Coronary artery (tissue), 2 donors: Measurements from ENCODE around the gene ALDH3B2.
A peak's percentile ranks its signal among the peaks of the same experiment; 100 is the strongest.

Experiments used
- DNase-seq: peaks from one replicate; pipeline ENCODE4 v3.0.0-alpha.2; 2017; ENCODE audit warnings: low spot score
- H3K27ac ChIP-seq, 2 donors: fragments of 200-600 bp; sonication (generic); one replicate each; pipeline ENCODE4 v1.5.1; 2016 to 2019
- H3K4me3 ChIP-seq: fragments of 200-600 bp; sonication (generic); 2 replicates; pipeline ENCODE4 v1.5.1; 2016; ENCODE audit warnings: mild to moderate bottlenecking, moderate library complexity
- TF ChIP-seq, protein P1 (sequence below): fragments of 200-600 bp; sonication (generic); IDR thresholded peaks from one replicate; pipeline ENCODE4 v1.5.1; 2019; ENCODE audit warnings: antibody characterized with exemption

Gene ALDH3B2

GRCh38 chr11:67648140-67648795 is 26.2 kb downstream of the ALDH3B2 start:
- no peak for DNase-seq
- Histone ChIP-seq H3K27ac (no peak overlapping the region), H3K4me3 (no peak overlapping the region)
- TF ChIP-seq, protein P1, sequence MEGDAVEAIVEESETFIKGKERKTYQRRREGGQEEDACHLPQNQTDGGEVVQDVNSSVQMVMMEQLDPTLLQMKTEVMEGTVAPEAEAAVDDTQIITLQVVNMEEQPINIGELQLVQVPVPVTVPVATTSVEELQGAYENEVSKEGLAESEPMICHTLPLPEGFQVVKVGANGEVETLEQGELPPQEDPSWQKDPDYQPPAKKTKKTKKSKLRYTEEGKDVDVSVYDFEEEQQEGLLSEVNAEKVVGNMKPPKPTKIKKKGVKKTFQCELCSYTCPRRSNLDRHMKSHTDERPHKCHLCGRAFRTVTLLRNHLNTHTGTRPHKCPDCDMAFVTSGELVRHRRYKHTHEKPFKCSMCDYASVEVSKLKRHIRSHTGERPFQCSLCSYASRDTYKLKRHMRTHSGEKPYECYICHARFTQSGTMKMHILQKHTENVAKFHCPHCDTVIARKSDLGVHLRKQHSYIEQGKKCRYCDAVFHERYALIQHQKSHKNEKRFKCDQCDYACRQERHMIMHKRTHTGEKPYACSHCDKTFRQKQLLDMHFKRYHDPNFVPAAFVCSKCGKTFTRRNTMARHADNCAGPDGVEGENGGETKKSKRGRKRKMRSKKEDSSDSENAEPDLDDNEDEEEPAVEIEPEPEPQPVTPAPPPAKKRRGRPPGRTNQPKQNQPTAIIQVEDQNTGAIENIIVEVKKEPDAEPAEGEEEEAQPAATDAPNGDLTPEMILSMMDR, result no peak

DNA sequence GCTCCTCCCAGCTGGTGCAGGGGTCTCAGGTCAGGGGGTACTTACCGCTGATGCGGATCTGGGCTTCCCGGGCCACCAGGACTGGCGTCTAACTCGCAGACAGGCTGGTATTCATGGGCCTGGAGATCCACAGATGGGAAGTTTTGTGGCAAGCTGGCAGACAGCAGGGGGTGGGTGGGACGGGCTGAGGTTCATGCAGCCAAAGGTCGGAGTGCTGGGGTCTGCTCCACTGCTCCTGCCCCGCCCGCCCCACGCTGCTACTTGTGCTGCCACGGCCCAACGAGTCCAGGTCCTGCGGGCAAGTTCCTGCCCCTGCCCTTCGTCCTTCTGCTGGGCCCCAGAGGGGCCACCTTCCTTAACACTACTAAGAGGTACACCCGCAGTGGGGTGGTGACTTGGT is 27.0 kb downstream of the ALDH3B2 start:
- Histone ChIP-seq H3K4me3 (no peak overlapping the region), H3K27ac (no peak overlapping the region)
- DNase-seq, result no peak
- TF ChIP-seq, protein P1, result no peak

DNA sequence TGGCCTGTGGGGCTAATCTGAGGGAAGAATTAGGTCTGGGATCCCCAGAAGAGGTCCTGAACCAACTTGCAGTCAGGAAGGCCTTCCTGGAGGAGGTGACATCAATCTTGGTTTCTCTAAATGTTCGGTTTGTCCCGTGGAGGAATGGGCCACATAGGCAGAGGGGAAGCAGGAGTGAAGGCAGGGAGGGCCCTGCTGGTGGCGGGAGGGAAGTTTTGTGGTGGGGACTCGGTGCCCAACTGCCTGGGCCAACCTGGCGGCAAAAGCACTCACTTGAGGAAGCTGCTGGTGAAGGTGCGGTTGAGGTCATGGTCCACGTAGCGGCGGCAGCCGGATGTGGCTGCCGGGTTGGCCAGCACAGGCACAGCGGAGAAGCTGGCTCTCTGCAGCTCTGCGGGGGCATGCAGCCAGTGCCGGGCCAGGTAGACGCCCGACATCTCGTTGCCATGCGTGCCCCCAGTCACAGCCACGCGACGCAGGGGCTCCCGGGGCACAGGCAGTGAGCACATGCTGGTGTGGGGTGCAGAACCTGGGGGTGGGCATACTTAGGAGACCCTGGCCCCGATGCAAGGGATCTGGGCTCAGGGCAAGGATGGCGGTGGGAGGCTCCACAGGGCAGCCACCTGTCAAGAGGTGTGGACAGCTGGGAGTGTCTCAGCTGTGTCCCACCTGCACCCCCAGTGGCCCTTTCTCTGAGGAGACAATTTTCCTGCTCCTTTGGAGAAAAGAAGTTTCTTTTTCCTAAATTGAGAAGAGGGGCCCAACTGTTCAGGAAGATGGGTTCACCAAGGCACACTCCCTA is 27.7 kb downstream of the ALDH3B2 start:
- DNase-seq, result peak; percentile 64
- TF ChIP-seq, protein P1, result no peak
- no peak overlapping the region for H3K4me3 ChIP-seq
- no peak overlapping the region for H3K27ac ChIP-seq

DNA sequence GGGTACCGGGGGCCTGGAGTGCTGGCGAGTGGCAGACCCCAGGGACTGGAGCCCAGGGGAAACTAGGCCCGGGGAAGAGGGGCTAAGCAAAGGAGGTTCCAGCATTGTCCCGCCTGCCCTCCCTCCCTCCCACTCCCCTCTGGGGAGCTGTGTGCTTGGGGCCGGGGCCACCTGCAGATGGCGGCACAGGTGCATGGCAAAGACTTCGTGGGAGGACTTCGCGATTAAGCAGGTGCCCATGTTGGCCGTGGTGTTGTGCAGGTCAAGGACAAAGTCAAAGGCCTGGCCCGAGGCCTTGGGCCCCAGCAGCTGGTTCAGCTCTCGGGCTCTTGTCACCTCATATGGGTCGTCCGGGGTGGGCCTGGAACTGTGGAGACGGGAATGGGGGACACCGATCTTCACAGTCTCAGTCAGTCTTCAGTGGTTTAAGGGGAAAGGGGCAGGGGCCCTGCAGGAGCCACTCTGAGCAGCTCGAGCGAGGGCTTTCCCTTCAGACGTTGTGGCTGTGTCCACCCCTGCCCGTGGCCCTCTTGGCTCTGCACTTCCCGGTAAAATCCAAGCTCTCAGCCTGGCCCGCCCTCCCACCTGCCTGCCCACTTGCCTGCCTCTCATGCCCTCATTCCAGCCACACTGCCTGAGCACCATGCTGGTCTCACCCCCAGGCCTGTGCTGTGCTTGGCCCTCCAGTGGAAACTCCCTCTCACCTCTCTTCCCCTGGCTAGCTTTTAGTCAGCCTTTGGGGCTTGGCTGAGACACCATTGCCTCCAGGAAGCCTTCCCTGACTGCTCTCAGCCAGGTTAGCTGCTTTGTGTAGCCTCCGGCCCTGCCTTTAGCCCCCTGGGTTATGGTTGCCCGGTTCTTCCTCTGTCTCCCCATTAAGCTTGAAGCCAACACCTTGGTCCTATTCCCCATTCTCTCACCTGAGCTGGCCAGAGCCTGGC is 28.6 kb downstream of the ALDH3B2 start:
- Histone ChIP-seq H3K4me3 (no peak overlapping the region), H3K27ac (no peak overlapping the region)
- TF ChIP-seq, protein P1, result no peak
- DNase-seq, result peak; percentile 36

DNA sequence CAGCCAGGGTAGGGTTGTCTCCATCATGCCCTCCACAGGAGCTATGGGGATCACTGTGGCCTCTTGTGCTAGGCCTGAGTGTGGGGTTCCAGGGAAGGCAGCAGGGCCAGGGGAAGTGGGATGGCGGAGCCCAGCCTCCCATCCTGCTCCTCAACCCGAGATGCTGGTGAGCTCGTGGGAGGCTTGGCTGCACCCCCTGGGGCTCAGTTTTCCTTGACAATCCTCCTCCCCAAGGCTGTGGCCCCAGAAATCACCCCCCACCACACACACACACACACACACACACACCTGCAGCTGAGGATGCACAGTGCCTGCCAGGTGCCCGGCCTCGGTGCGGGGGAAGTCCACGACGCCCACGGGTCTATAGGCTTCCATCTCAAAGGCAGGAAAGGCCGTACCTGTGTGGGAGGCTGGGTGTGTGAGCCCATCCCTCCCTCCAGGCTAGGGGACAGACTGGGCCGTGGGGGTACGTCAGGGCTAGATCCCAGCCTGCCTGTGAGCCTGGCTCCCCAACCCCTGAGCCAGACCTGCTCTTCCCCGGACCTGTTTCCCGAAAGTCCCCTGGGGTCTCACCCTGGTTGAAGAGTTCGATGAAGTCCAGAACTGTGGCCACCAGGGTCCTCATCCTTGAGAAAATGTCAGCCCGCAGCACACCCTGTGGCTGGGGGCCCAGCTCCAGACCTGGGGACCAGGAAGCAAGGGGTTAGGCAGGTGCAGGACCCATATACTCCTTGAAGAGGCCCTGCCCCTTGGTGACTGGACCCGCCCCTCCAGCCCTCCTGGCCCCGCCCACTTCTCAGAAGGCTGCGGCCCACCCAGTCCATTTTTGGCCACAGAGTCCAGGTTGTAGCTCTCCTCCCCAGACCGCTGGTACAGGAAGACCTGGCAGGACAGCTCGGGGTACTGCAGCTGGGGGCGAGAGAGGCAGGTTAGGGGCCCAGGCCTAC is 29.7 kb downstream of the ALDH3B2 start:
- H3K27ac ChIP-seq, result no peak overlapping the region
- TF ChIP-seq, protein P1, result no peak
- H3K4me3 ChIP-seq, result no peak overlapping the region
- no peak for DNase-seq

DNA sequence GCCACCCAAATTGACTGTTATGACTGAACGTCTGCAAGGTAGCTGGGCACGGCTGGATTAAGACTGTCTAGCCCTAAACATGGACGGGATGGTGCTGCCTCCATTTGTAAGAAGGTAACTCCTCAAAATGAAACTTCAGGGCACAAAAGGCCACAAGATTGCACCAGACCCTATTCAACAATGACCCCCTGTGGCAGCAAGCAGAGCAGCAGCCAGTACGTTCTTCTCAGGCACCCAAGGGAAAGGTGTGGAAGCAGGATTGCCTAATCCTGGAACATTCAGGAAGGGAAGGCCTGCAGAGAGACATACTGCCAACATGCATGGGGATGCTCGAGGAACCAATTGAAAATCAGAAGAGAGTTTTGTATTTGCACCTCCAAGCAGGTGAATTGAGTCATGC is 30.4 kb downstream of the ALDH3B2 start:
- TF ChIP-seq, protein P1, result no peak
- no peak for DNase-seq

More for the DNA sequence above, 30.4 kb downstream of the ALDH3B2 start:
- no peak overlapping the region for H3K27ac ChIP-seq
- H3K4me3 ChIP-seq, result no peak overlapping the region
